Fibroblast of the aortic adventitia (primary cell): ENCODE measurements around the gene MYH11. TPM values are rescaled to one million over a fixed set of nuclear protein-coding genes. Genes with fewer than 3 reads are reported as not detected.

ENCODE experiments used
- DNase-seq: peaks from one replicate; pipeline ENCODE4 v3.0.0-alpha.2; 2010; ENCODE audit warnings: low read depth
- H3K4me3 ChIP-seq: 2 replicates; pipeline ENCODE4 v1.5.1; 2011; ENCODE audit warnings: low read depth, mild to moderate bottlenecking, control low read depth, low read length, moderate library complexity
- CTCF ChIP-seq: IDR thresholded peaks from 2 replicates; pipeline ENCODE4 v1.5.1; 2011; ENCODE audit warnings: mild to moderate bottlenecking, low read length, control low read depth, inconsistent platforms; ENCODE audit not compliant: insufficient read depth
- total RNA-seq: library from RNA; depleted of rRNA; stranded (reverse); fragments of >200 nt; gene quantifications from 2 replicates; pipeline ENCODE4 v1.2.3, GENCODE V29; 2012; ENCODE audit warnings: low replicate concordance

The MYH11 gene
- total RNA-seq, 1 donor = not detected

GRCh38 chr16:15887283-15887682 lies 30.5 kb upstream of the MYH11 start:
- peak; percentile 25 for DNase-seq

GRCh38 chr16:15886078-15886477 lies 29.2 kb upstream of the MYH11 start:
- no peak overlapping the region for H3K4me3 ChIP-seq
- no peak for TF ChIP-seq CTCF
- DNase-seq = no peak

More at GRCh38 chr16:15887283-15887682, 30.5 kb upstream of the MYH11 start:
- peak overlapping the region; percentile 96 for H3K4me3 ChIP-seq
- no peak for TF ChIP-seq CTCF

- H3K4me3 ChIP-seq = no peak overlapping the region
- DNase-seq = peak; percentile 84
- TF ChIP-seq CTCF = no peak
These were observed 28.8 kb upstream of the MYH11 start for GRCh38 chr16:15885560-15886001.

- TF ChIP-seq CTCF = no peak
- no peak for DNase-seq
- H3K4me3 ChIP-seq = no peak overlapping the region
These were observed 25.7 kb upstream of the MYH11 start for GRCh38 chr16:15882563-15882962.

- DNase-seq = no peak
- no peak for TF ChIP-seq CTCF
- no peak overlapping the region for H3K4me3 ChIP-seq
These were observed 25.1 kb upstream of the MYH11 start for GRCh38 chr16:15881794-15882379.

- TF ChIP-seq CTCF = no peak
- no peak overlapping the region for H3K4me3 ChIP-seq
- DNase-seq = no peak
These were observed 23.8 kb upstream of the MYH11 start for GRCh38 chr16:15880434-15881308.
